SU-DHL-6 (cell line): ENCODE results near the gene ACSS2.

Experiments
- EZH2phosphoT487 ChIP-seq: fragments of 200-600 bp; sonication (generic), shearing (Covaris generic); conservative IDR thresholded peaks from 2 replicates; pipeline ENCODE4 v1.6.1; 2018; ENCODE audit warnings: mild to moderate bottlenecking, antibody characterized with exemption, low read length, moderate library complexity, mixed read lengths
- TF ChIP-seq, protein P1 (sequence below): fragments of 200-600 bp; sonication (generic); IDR thresholded peaks from one replicate; pipeline ENCODE4 v1.5.1; 2017; ENCODE audit warnings: antibody characterized with exemption, mild to moderate bottlenecking, low read length, moderate library complexity; ENCODE audit not compliant: insufficient read depth, poor library complexity, severe bottlenecking

DNA sequence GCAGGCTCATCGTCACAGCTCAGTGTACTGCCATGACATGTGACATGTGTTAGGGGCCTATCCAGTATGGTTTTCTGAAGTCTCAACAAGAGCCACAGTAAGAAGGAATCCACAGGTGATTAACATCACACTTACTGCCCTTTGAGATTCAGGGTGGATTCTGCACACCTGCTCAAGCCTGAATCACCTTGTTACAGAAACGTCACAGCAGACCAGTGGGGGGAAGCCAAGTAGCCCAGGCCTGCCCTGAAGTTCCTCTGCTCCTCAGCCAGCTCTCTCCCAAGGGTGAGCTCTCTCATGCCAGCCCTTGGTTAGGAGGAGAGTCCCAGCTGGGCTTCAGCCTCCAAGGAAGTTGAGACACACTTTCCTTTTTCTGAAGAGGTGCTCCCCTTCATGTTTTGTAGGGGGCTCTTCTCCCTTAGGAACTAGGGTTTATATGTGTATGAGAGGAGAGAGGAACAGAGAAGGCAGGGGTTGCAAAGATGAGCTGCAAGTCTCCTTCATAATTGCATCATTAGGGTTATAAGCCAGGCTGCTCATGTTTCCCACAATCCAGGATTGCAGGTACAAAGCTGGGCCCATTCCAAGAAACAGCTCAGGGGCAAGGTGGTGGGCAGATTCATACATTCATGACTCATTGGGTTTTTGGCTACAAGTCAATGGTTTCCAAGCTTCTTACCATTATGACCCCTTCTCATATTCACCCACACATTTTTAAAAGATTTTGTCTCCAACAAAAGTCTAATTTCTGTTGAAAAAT, 67.6 kb downstream of the ACSS2 start:
- TF ChIP-seq, protein P1, sequence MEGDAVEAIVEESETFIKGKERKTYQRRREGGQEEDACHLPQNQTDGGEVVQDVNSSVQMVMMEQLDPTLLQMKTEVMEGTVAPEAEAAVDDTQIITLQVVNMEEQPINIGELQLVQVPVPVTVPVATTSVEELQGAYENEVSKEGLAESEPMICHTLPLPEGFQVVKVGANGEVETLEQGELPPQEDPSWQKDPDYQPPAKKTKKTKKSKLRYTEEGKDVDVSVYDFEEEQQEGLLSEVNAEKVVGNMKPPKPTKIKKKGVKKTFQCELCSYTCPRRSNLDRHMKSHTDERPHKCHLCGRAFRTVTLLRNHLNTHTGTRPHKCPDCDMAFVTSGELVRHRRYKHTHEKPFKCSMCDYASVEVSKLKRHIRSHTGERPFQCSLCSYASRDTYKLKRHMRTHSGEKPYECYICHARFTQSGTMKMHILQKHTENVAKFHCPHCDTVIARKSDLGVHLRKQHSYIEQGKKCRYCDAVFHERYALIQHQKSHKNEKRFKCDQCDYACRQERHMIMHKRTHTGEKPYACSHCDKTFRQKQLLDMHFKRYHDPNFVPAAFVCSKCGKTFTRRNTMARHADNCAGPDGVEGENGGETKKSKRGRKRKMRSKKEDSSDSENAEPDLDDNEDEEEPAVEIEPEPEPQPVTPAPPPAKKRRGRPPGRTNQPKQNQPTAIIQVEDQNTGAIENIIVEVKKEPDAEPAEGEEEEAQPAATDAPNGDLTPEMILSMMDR, result no peak
- TF ChIP-seq EZH2phosphoT487, result no peak
